Glutamatergic neuron (in vitro differentiated cells): ENCODE results near the gene CACNA1C. TPM values are rescaled to one million over a fixed set of nuclear protein-coding genes. Genes with fewer than 3 reads are reported as not detected.

Experiments used
- DNase-seq: peaks from one replicate; pipeline ENCODE4 v3.0.0; 2022
- H3K27ac Mint-ChIP-seq: one replicate; pipeline ENCODE4 v1.8.0; 2020; ENCODE audit warnings: mild to moderate bottlenecking, mixed read lengths, inconsistent platforms; ENCODE audit not compliant: unreplicated experiment
- H3K27me3 Mint-ChIP-seq: one replicate; pipeline ENCODE4 v1.8.0; 2020; ENCODE audit warnings: mild to moderate bottlenecking, moderate library complexity, mixed read lengths, inconsistent platforms; ENCODE audit not compliant: unreplicated experiment
- H3K36me3 Mint-ChIP-seq: one replicate; pipeline ENCODE4 v1.8.0; 2020; ENCODE audit warnings: mild to moderate bottlenecking, mixed read lengths, inconsistent platforms; ENCODE audit not compliant: unreplicated experiment
- H3K4me1 Mint-ChIP-seq: one replicate; pipeline ENCODE4 v1.8.0; 2020; ENCODE audit warnings: mild to moderate bottlenecking, low read depth, mixed read lengths, inconsistent platforms; ENCODE audit not compliant: unreplicated experiment
- H3K4me3 Mint-ChIP-seq: one replicate; pipeline ENCODE4 v1.8.0; 2020; ENCODE audit warnings: mild to moderate bottlenecking, mixed read lengths, inconsistent platforms; ENCODE audit not compliant: unreplicated experiment
- H3K9me3 Mint-ChIP-seq: one replicate; pipeline ENCODE4 v1.8.0; 2020; ENCODE audit warnings: mild to moderate bottlenecking, moderate library complexity, mixed read lengths, inconsistent platforms; ENCODE audit not compliant: unreplicated experiment
- CTCF ChIP-seq: fragments of 200-600 bp; sonication (generic); IDR thresholded peaks from one replicate; pipeline ENCODE4 v1.5.0; 2021; ENCODE audit not compliant: partially characterized antibody, unreplicated experiment
- total RNA-seq: library from RNA; stranded (reverse); fragmentation: NEBNext Ultra II Directional; extraction: Animal tissue kit (Norgen Biotek cat#: 25700); gene quantifications from one replicate; pipeline ENCODE4 v1.2.1, GENCODE V29; 2021; ENCODE audit not compliant: unreplicated experiment

CACNA1C gene
- total RNA-seq, 1 donor from 2014 or later: 11.0 TPM

GRCh38 chr12:2165927-2166326 is 113.1 kb downstream of the CACNA1C start:
- H3K27me3 Mint-ChIP-seq: no peaks in the 10 kb centered on the region
- TF ChIP-seq CTCF: no peak
- H3K4me3 Mint-ChIP-seq: no peak overlapping the region
- peaks cover 4% of the 10 kb centered on the region for H3K9me3 Mint-ChIP-seq
- H3K4me1 Mint-ChIP-seq: no peaks in the 10 kb centered on the region
- DNase-seq: no peak
- H3K36me3 Mint-ChIP-seq: peaks cover 14% of the 10 kb centered on the region
- H3K27ac Mint-ChIP-seq: no peak overlapping the region

GRCh38 chr12:2166696-2167095 is 113.9 kb downstream of the CACNA1C start:
- H3K36me3 Mint-ChIP-seq: peaks cover 14% of the 10 kb centered on the region
- TF ChIP-seq CTCF: no peak
- DNase-seq: no peak

GRCh38 chr12:2167231-2167630 is 114.4 kb downstream of the CACNA1C start:
- Mint-ChIP-seq H3K4me3 (no peak overlapping the region), H3K4me1 (peaks cover 5% of the 10 kb centered on the region), H3K36me3 (peaks cover 14% of the 10 kb centered on the region), H3K9me3 (peaks cover 4% of the 10 kb centered on the region), H3K27me3 (no peaks in the 10 kb centered on the region), H3K27ac (no peak overlapping the region)
- no peak for TF ChIP-seq CTCF
- DNase-seq: no peak

More at GRCh38 chr12:2166696-2167095, 113.9 kb downstream of the CACNA1C start:
- Mint-ChIP-seq H3K4me1 (peaks cover 3% of the 10 kb centered on the region), H3K9me3 (peaks cover 4% of the 10 kb centered on the region), H3K27ac (no peak overlapping the region), H3K4me3 (no peak overlapping the region), H3K27me3 (no peaks in the 10 kb centered on the region)

GRCh38 chr12:2168808-2169207 is 116.0 kb downstream of the CACNA1C start:
- no peak for TF ChIP-seq CTCF
- Mint-ChIP-seq H3K4me3 (no peak overlapping the region), H3K27ac (no peak overlapping the region), H3K4me1 (peaks cover 10% of the 10 kb centered on the region), H3K27me3 (peaks cover 1% of the 10 kb centered on the region), H3K36me3 (peaks cover 14% of the 10 kb centered on the region), H3K9me3 (peaks cover 4% of the 10 kb centered on the region)
- DNase-seq: no peak

GRCh38 chr12:2169489-2169888 is 116.7 kb downstream of the CACNA1C start:
- no peak for DNase-seq
- Mint-ChIP-seq H3K36me3 (peaks cover 14% of the 10 kb centered on the region), H3K27me3 (peaks cover 1% of the 10 kb centered on the region), H3K4me1 (peaks cover 10% of the 10 kb centered on the region), H3K27ac (no peak overlapping the region), H3K4me3 (no peak overlapping the region), H3K9me3 (peaks cover 4% of the 10 kb centered on the region)
- TF ChIP-seq CTCF: no peak
